ENCODE results near the gene PDZD7. TPM values are rescaled to one million over a fixed set of nuclear protein-coding genes. Genes with fewer than 3 reads are reported as not detected.

PDZD7 gene
- total and polyA plus RNA-seq, 2 donors from 2014 or later = 1.6 to 1.9 TPM

DNA sequence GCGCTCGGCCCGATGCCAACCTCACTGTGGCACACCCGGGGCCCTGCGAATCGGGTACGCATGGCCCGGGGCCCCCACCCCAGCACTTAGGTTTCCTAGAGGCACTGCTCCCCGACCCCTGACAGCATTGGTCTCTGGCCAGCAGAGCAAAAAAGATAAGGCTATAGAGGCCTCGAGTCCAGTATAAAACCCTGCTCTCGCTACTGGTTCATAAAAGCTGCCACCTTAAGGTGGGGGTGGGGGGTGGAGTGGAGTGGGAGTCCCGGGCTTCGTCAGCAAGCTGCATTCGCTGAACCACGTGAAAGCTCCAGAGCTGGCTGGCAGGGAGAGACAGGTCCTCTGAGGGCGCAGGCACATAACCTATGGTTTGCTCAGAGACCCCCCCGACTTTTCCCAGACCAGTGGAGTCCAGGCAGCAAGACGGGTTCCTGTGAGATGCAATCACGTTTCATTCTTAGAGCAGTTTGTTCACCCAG, 32.2 kb upstream of the PDZD7 start:
- peaks cover 0 to 30% (median 4%) of the 10 kb centered on the region in 3 donors for H3K4me1 ChIP-seq (ENCODE audit: control insufficient read depth in 2 of 3, insufficient read depth in 2 of 3, low read depth in 1 of 3, low read length in 3 of 3)
- no peaks in the 10 kb centered on the region for H3K36me3 ChIP-seq (ENCODE audit: control insufficient read depth in 2 of 3, insufficient read depth in 3 of 3, low read length in 3 of 3)
- H3K9me3 ChIP-seq (ENCODE audit: control insufficient read depth in 2 of 3, insufficient read depth in 1 of 3, low read length in 3 of 3) = no peaks in the 10 kb centered on the region
- peak overlapping the region in 1 of 3 donors; percentile 53 for H3K4me3 ChIP-seq (ENCODE audit: low read length in 3 of 3)
- intact Hi-C loops (cut with DNase I) = no loop called here
- no peak overlapping the region for H3K27ac ChIP-seq (ENCODE audit: low read depth in 2 of 2, low read length in 2 of 2)
- H3K27me3 ChIP-seq (ENCODE audit: control insufficient read depth, insufficient read depth, low read length) = peaks cover 7% of the 10 kb centered on the region
- TF ChIP-seq, protein P1, sequence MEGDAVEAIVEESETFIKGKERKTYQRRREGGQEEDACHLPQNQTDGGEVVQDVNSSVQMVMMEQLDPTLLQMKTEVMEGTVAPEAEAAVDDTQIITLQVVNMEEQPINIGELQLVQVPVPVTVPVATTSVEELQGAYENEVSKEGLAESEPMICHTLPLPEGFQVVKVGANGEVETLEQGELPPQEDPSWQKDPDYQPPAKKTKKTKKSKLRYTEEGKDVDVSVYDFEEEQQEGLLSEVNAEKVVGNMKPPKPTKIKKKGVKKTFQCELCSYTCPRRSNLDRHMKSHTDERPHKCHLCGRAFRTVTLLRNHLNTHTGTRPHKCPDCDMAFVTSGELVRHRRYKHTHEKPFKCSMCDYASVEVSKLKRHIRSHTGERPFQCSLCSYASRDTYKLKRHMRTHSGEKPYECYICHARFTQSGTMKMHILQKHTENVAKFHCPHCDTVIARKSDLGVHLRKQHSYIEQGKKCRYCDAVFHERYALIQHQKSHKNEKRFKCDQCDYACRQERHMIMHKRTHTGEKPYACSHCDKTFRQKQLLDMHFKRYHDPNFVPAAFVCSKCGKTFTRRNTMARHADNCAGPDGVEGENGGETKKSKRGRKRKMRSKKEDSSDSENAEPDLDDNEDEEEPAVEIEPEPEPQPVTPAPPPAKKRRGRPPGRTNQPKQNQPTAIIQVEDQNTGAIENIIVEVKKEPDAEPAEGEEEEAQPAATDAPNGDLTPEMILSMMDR (IDR thresholded peaks at IDR 0.05; ENCODE audit: borderline replicate concordance, extremely low read depth, insufficient read depth) = no peak
- peak in 1 of 5 donors; percentile 66 for DNase-seq
- H3K9ac ChIP-seq (ENCODE audit: low read length in 3 of 3) = peak overlapping the region in 1 of 3 donors; percentile 34
- FAIRE-seq = no peak

DNA sequence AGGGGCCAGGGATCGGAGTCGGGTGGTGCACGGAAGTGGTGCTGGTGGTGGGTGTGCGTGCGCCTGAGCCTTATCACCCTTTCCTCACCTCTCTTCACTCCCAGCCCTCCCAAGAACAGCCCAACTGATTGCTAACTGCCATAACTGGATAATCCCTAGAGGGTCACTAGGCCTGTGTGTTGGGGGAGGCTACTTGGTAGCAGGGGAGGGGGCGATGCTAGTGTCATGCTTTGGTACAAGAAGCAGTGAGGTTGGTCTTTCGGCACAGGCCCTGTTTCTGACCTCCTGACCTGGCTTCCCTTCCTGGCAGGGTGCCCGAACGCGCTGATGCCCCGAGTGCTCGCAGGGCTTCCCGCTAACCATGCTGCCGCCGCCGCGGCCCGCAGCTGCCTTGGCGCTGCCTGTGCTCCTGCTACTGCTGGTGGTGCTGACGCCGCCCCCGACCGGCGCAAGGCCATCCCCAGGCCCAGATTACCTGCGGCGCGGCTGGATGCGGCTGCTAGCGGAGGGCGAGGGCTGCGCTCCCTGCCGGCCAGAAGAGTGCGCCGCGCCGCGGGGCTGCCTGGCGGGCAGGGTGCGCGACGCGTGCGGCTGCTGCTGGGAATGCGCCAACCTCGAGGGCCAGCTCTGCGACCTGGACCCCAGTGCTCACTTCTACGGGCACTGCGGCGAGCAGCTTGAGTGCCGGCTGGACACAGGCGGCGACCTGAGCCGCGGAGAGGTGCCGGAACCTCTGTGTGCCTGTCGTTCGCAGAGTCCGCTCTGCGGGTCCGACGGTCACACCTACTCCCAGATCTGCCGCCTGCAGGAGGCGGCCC, 31.5 kb upstream of the PDZD7 start:
- TF ChIP-seq, protein P1 (IDR thresholded peaks at IDR 0.05; ENCODE audit: borderline replicate concordance, extremely low read depth, insufficient read depth) = peak; percentile 62
- intact Hi-C loops (cut with DNase I) = no loop called here
- Histone ChIP-seq H3K27ac (ENCODE audit: low read depth in 2 of 2, low read length in 2 of 2) (no peak overlapping the region), H3K9me3 (ENCODE audit: control insufficient read depth in 2 of 3, insufficient read depth in 1 of 3, low read length in 3 of 3) (no peaks in the 10 kb centered on the region), H3K27me3 (ENCODE audit: control insufficient read depth, insufficient read depth, low read length) (peaks cover 7% of the 10 kb centered on the region), H3K4me3 (ENCODE audit: low read length in 3 of 3) (peak overlapping the region in 2 of 3 donors; percentile 51 to 53), H3K36me3 (ENCODE audit: control insufficient read depth in 2 of 3, insufficient read depth in 3 of 3, low read length in 3 of 3) (no peaks in the 10 kb centered on the region), H3K9ac (ENCODE audit: low read length in 3 of 3) (peak overlapping the region in 2 of 3 donors; percentile 15 to 95), H3K4me1 (ENCODE audit: control insufficient read depth in 2 of 3, insufficient read depth in 2 of 3, low read depth in 1 of 3, low read length in 3 of 3) (peaks cover 0 to 28% (median 4%) of the 10 kb centered on the region in 3 donors)
- FAIRE-seq = no peak
- DNase-seq = peak; percentile 81 to 88 (median 86)

DNA sequence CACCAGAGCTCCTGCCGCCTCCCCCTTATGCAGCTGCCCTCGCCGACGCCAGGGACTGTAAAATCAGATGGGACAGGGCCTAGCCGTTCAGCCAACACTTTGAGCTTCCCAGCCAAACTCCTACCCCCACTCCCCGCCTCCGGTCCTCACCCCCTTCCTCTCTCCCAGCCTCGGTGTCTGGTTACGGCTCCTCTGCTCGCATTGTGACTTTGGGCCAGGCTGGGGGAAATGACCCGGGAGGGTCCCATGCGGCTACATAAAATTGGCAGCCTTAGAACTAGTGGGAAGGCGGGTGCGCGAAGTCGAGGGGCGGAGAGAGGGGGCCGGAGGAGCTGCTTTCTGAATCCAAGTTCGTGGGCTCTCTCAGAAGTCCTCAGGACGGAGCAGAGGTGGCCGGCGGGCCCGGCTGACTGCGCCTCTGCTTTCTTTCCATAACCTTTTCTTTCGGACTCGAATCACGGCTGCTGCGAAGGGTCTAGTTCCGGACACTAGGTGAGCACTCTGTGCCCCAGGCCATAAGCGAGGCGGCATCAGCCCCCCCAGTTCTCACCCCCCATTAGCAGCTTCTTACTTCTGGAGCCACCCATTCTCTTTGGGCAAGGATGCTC, 30.8 kb upstream of the PDZD7 start, which contains the start of gene KAZALD1:
TSS of gene KAZALD1 (plus strand) at position 366 of the 608 bp plus-strand sequence. CDS start 604 bp downstream, outside the sequence.
- FAIRE-seq (no peak), DNase-seq (peak; percentile 89 to 97 (median 90))
- Histone ChIP-seq H3K36me3 (ENCODE audit: control insufficient read depth in 2 of 3, insufficient read depth in 3 of 3, low read length in 3 of 3) (no peaks in the 10 kb centered on the region), H3K9ac (ENCODE audit: low read length in 3 of 3) (peak within 1 kb of the TSS; percentile 80 to 99 (median 95)), H3K27me3 (ENCODE audit: control insufficient read depth, insufficient read depth, low read length) (peaks cover 7% of the 10 kb centered on the region), H3K27ac (ENCODE audit: low read depth in 2 of 2, low read length in 2 of 2) (peak within 1 kb of the TSS; percentile 100), H3K4me1 (ENCODE audit: control insufficient read depth in 2 of 3, insufficient read depth in 2 of 3, low read depth in 1 of 3, low read length in 3 of 3) (peaks cover 0 to 24% (median 4%) of the 10 kb centered on the region in 3 donors), H3K9me3 (ENCODE audit: control insufficient read depth in 2 of 3, insufficient read depth in 1 of 3, low read length in 3 of 3) (no peaks in the 10 kb centered on the region), H3K4me3 (ENCODE audit: low read length in 3 of 3) (peak within 1 kb of the TSS; percentile 91 to 98 (median 98))
- intact Hi-C loops (cut with DNase I) = no loop called here
- TF ChIP-seq, protein P1 (IDR thresholded peaks at IDR 0.05; ENCODE audit: borderline replicate concordance, extremely low read depth, insufficient read depth) = no peak

Data from kidney (tissue), 14 donors.